HS-5 (cell line): Measurements from ENCODE around the gene PHACTR2.
"Not testable (repeated sequence)": the region's sequence is repeated elsewhere in the genome, so short reads cannot be mapped to it uniquely, and the experiment has no call there.

ENCODE experiments used
- DNase-seq: peaks from one replicate; pipeline ENCODE4 v3.0.0-alpha.2; 2012; ENCODE audit warnings: low read depth

The PHACTR2 gene

DNA sequence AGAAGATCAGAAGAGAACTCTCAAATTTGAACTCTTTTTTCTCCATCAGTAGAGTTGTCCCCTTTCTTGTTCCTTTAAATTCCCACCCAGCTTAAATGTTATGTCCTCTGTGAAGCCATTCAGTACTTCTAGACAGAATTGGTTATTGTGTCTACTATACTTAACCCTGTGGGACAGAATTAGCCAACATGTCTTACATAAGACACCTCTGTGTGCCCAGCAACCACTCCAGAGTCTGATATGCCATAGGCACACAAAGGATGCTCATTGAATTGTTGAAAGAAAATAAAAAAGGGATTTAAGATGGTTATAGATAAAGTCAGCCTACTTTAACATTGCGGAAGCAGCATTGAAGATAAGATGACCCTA lies 88.4 kb downstream of the PHACTR2 start:
- DNase-seq, result no peak

GRCh38 chr6:143767433-143767832 lies 89.7 kb downstream of the PHACTR2 start:
- DNase-seq, result no peak

- DNase-seq, result no peak
These were observed 94.6 kb downstream of the PHACTR2 start for GRCh38 chr6:143772116-143773086.

- DNase-seq, result no peak
These were observed 95.9 kb downstream of the PHACTR2 start for GRCh38 chr6:143773506-143774150.

GRCh38 chr6:143774347-143774746 lies 96.6 kb downstream of the PHACTR2 start:
- DNase-seq, result no peak

GRCh38 chr6:143775336-143775735 lies 97.6 kb downstream of the PHACTR2 start:
- DNase-seq, result no peak

DNA sequence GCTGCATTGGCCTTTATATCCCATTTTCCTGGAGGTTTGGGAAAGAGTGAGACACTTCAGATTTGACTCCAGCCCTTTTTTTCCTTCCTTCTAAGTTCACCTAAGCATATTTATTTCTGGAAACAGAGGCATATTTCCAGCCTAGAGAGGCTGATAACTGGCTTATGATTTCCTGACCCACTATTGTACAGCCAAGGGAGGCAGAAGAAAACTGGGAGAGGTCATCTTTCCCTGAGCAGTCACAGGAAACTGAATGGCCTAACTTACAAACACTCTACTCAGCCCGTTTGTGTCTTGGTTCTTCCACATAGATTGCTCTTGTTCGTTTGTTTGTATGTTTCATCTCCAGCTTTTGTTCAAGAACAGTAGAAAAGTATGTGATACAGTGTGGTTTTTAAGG lies 101.2 kb downstream of the PHACTR2 start:
- DNase-seq, result no peak

DNA sequence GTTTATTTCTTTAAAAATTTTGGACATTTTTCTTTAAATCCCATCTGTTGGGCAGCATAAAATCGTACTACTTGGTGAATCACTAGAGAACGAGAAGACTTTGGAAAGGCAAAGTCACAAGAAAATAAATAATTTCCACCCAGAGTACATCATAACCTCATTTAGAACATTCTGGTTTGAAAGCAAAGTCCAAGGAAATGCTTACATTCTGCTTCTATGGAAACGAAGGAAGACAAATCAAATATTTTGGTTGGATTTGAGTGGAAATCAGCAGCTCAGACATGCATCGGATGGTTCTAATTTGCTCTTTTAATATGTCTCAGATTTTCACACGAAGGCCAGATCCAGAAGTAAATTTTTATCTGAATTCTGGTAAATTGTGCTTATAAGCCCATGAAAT lies 104.7 kb downstream of the PHACTR2 start:
- no peak for DNase-seq

DNA sequence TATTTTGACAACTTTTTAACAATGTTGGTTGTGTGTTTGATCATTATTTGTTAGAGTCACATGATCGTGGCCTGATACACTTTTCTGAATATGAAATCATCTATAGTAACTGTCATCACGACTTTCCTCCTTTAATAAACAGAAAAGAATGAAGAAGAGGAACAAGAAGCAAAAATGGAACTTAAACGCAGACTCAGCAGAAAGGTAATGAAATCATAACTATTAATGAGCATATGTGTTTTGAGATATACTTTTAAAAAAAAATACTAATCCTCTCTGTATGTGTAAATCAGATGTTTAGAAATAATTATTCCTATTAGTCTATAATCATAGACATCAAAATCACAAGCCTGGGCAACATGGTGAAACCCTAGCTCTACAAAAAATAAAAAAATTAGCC lies 105.3 kb downstream of the PHACTR2 start:
- DNase-seq, result no peak

DNA sequence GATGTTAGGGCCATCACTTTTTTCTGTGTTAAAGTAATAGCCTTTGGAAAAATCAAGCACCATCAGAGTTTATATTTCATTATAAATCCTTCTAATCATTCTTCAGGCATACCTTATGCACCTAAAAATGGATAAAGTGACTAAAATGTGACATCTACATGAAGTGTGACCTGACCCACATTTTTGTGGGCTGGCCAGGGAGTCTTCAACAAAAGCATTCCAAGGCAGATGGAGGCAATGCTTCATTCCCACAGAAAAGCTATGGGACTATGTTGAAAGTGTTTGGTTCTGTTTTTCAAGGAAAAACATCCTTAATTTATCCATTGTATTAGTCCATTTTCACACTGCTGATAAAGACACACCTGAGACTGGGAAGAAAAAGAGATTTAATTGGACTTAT lies 106.6 kb downstream of the PHACTR2 start:
- DNase-seq, result no peak

DNA sequence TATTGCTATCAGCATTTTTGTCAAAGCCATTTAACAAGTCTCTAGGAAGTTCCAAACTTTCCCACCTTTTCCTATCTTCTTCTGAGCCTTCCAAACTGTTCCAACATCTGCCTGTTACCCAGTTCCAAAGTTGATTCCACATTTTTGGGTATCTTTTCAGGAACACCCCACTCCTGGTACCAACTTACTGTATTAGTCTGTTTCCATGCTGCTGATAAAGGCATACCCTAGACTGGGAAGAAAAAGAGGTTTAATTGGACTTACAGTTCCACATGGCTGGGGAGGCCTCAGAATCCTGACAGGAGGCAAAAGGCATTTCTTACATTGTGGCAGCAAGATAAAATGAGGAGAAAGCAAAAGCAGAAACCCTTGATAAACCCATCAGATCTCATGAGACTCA lies 108.6 kb downstream of the PHACTR2 start:
- not testable (repeated sequence) for DNase-seq

DNA sequence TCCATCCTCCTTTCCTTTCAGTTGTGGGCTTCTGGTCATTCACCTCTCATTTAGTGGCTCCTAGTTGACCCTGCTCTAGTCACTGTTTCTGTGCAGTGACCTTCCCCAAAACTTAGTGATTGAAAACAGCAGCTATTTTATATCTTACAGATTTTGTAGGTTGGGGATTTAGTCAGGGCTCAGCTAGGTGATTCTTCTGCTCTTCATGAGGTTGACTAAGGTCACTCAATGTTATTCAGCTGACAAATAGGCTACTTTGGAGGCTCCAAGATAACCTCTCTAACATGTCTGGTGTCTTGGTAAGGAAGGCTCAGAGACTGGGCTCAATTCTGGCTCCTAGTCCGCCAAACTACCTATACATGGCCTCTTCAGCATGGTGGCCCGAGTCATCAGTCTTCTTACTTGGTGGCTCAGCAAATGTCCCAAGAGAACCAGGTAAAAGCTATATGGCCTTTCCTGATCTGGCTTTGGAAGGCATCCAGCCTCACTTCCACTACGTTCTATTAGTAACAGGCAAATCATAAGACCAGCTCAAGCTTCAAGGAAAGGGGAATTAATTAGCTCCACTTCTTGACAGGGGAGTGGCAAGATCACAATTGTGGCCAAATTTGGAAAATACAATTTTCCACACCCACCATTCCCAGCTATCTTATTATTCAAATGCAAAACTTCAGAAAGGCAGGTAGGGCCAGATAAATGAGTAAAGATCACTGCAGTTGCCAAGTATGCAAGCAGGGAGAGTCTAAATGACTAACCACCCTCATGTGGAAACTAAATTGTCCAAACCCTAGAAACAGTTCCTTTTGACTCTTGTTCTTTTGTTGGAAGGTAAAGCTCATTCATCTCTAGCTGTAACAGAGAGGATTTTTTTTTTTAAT lies 114.9 kb downstream of the PHACTR2 start:
- no peak for DNase-seq

- DNase-seq, result no peak
These were observed 115.5 kb downstream of the PHACTR2 start for GRCh38 chr6:143793280-143793619.

DNA sequence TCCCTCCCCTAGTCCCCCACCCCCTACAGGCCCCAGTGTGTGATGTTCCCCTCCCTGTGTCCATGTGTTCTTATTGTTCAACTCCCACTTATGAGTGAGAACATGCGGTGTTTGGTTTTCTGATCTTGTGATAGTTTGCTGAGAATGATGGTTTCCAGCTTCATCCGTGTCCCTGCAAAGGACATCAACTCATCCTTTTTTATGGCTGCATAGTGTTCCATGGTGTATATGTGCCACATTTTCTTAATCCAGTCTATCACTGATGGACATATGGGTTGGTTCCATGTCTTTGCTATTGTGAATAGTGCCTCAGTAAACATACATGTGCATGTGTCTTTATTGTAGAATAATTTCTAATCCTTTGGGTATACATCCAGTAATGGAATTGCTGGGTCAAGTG lies 118.8 kb downstream of the PHACTR2 start:
- DNase-seq, result not testable (repeated sequence)

- DNase-seq, result not testable (repeated sequence)
These were observed 120.7 kb downstream of the PHACTR2 start for GRCh38 chr6:143798487-143798886.

DNA sequence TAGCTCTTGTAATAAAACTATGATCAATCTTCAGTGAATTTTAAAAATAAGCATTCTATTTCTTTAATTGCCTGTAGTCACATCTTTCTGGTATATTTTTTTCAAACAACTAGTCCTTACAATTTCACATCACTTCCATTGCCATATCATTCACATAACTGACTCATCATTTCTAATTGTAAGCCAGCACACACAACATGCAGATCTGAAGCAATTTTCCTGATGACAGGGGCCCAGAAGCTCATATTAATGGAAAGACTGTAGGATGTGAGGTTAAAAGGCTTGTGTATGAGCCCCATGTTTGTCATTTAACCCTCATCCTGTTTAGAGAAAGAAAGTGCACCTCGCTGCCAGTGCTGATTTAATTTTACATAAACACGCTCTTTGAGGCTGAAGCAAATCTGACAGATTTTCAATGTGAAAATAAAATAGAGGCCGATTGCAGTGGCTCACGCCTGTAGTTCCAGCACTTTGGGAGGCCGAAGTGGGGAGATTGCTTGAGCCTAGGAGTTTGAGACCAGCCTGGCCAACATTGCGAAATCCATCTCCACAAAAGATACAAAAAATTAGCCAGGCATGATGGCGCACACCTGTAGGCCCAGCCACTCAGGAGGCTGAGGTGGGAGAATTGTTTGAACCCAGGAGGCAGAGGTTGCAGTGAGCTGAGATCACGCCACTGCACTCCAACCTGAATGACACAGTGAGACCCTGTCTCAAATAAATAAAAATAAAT lies 125.2 kb downstream of the PHACTR2 start:
- DNase-seq, result no peak

DNA sequence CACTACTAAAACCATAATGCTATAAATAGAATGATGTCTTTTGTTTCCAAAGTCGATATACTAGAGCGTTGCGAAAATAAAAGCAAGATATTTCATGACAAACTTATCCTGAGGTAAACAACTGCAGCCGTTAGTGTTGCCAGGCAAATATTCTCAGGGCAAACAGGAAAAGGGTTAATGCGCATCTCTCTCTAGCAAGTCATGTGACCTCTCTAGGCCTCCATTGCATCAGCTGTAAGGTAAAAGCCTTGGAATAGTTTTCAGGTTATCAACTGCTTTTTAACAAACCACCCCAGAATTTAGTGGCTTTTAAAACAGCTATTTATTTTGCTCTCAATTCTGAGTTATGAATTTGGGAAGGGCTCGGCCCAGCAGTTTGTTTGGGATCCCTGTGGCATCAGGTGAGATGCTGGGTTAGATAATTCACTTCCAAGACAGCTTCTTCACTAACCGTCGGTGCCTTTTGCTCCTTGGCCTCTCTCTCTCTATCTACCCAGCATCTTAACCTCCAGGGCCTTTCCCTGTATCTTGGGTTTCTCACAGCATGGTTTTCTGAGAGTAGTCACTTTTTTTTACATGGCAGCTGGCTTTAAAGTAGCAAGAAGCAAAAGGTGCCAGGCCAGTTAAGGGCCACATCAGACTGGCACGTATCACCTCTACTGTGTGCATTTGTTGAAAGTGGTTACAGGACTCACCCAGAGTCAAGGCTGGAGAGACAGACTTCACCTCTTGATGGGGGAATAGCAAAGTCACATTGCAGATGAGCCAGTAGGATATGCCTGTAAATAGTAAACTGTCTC lies 126.2 kb downstream of the PHACTR2 start:
- no peak for DNase-seq

- DNase-seq, result no peak
These were observed 127.1 kb downstream of the PHACTR2 start for GRCh38 chr6:143804835-143805239.

GRCh38 chr6:143806282-143807102 lies 128.7 kb downstream of the PHACTR2 start:
- DNase-seq, result peak; percentile 4
